Occipital lobe (tissue), 2 donors: Measurements from ENCODE around the gene CEP89. TPM values are rescaled to one million over a fixed set of nuclear protein-coding genes. Genes with fewer than 3 reads are reported as not detected.
"Not testable (repeated sequence)": the region's sequence is repeated elsewhere in the genome, so short reads cannot be mapped to it uniquely, and the experiment has no call there.

Source experiments
- DNase-seq: peaks from one replicate; lab custom pipeline; 2025; lab: John Stamatoyannopoulos, UW
- total RNA-seq: library from RNA; depleted of rRNA; stranded (reverse); fragments of >200 nt; gene quantifications from one replicate; pipeline ENCODE4 v1.2.3, GENCODE V29; 2014

The CEP89 gene
- total RNA-seq, 1 donor from 2014 or later, result 27.8 TPM

GRCh38 chr19:32966750-32967149 is 5.0 kb downstream of the CEP89 start:
- no peak for DNase-seq

- DNase-seq, result no peak
Measured at GRCh38 chr19:32945260-32945659, 26.5 kb downstream of the CEP89 start.

- DNase-seq, result not testable (repeated sequence)
Measured at GRCh38 chr19:32941273-32941672, 30.5 kb downstream of the CEP89 start.

- no peak for DNase-seq
Measured at GRCh38 chr19:32936065-32936464, 35.7 kb downstream of the CEP89 start.

- no peak for DNase-seq
Measured at GRCh38 chr19:32935629-32936028, 36.1 kb downstream of the CEP89 start.

- no peak for DNase-seq
Measured at GRCh38 chr19:32933571-32933970, 38.2 kb downstream of the CEP89 start.

- DNase-seq, result no peak
Measured at GRCh38 chr19:32930567-32930966, 41.2 kb downstream of the CEP89 start.

GRCh38 chr19:32928806-32929205 is 43.0 kb downstream of the CEP89 start:
- DNase-seq, result no peak

- no peak for DNase-seq
Measured at GRCh38 chr19:32924200-32924599, 47.6 kb downstream of the CEP89 start.

- no peak for DNase-seq
Measured at GRCh38 chr19:32921624-32922023, 50.1 kb downstream of the CEP89 start.

GRCh38 chr19:32919365-32919764 is 52.4 kb downstream of the CEP89 start:
- no peak for DNase-seq

- no peak for DNase-seq
Measured at GRCh38 chr19:32917616-32917996, 54.2 kb downstream of the CEP89 start.

- no peak for DNase-seq
Measured at GRCh38 chr19:32916969-32917615, 54.7 kb downstream of the CEP89 start.

GRCh38 chr19:32914879-32915660 is 56.7 kb downstream of the CEP89 start:
- DNase-seq, result no peak

- no peak for DNase-seq
Measured at GRCh38 chr19:32911467-32911866, 60.3 kb downstream of the CEP89 start.

GRCh38 chr19:32910874-32911273 is 60.9 kb downstream of the CEP89 start:
- no peak for DNase-seq

- DNase-seq, result no peak
Measured at GRCh38 chr19:32910094-32910493, 61.7 kb downstream of the CEP89 start.

GRCh38 chr19:32909257-32909656 is 62.5 kb downstream of the CEP89 start:
- no peak for DNase-seq

GRCh38 chr19:32908641-32909190 is 63.0 kb downstream of the CEP89 start:
- DNase-seq, result no peak

GRCh38 chr19:32902448-32902847 is 69.3 kb downstream of the CEP89 start:
- DNase-seq, result no peak

- no peak for DNase-seq
Measured at GRCh38 chr19:32901504-32902161, 70.1 kb downstream of the CEP89 start.

- no peak for DNase-seq
Measured at GRCh38 chr19:32896516-32897214, 75.1 kb downstream of the CEP89 start.
